GM06990 (cell line): Measurements from ENCODE around the gene MYMK.

Experiments
- DNase-seq: peaks from one replicate; pipeline ENCODE4 v3.0.0-alpha.2; 2011; ENCODE audit not compliant: insufficient read length; ENCODE audit errors: extremely low read depth
- H3K27me3 ChIP-seq: replicated peaks from 2 replicates; pipeline ENCODE4 v1.6.0; 2011; ENCODE audit warnings: low read length; ENCODE audit not compliant: control insufficient read depth, insufficient read depth
- H3K36me3 ChIP-seq: 2 replicates; pipeline ENCODE4 v1.5.1; 2011; ENCODE audit warnings: low read length; ENCODE audit not compliant: control insufficient read depth, insufficient read depth
- H3K4me3 ChIP-seq: replicated peaks from 2 replicates; pipeline ENCODE4 v1.5.1; 2011; ENCODE audit warnings: low read depth, mild to moderate bottlenecking, control low read depth, low read length
- CTCF ChIP-seq: IDR thresholded peaks from 2 replicates; pipeline ENCODE4 v1.5.1; 2011; ENCODE audit warnings: low read length, control low read depth, mild to moderate bottlenecking, inconsistent platforms; ENCODE audit not compliant: insufficient read depth, poor library complexity, severe bottlenecking

MYMK gene

GRCh38 chr9:133518200-133518599 lies 6.6 kb downstream of the MYMK start:
- peaks cover 4% of the 10 kb centered on the region; the same call in 1 of the 2 replicates for H3K27me3 ChIP-seq
- H3K4me3 ChIP-seq, result no peak overlapping the region
- TF ChIP-seq CTCF, result no peak
- H3K36me3 ChIP-seq, result no peaks in the 10 kb centered on the region
- no peak for DNase-seq

- peaks cover 4% of the 10 kb centered on the region; the same call in 1 of the 2 replicates for H3K27me3 ChIP-seq
- TF ChIP-seq CTCF, result no peak
- H3K36me3 ChIP-seq, result no peaks in the 10 kb centered on the region
- H3K4me3 ChIP-seq, result no peak overlapping the region
- DNase-seq, result no peak
Measured at GRCh38 chr9:133517711-133518110, 7.0 kb downstream of the MYMK start.

- Histone ChIP-seq H3K27me3 (peaks cover 4% of the 10 kb centered on the region; the same call in 1 of the 2 replicates), H3K36me3 (no peaks in the 10 kb centered on the region), H3K4me3 (no peak overlapping the region)
- no peak for TF ChIP-seq CTCF
- DNase-seq, result no peak
Measured at GRCh38 chr9:133516961-133517350, 7.8 kb downstream of the MYMK start.

GRCh38 chr9:133516256-133516960 lies 8.4 kb downstream of the MYMK start:
- TF ChIP-seq CTCF, result no peak
- no peaks in the 10 kb centered on the region for H3K36me3 ChIP-seq
- no peak for DNase-seq
- no peak overlapping the region for H3K4me3 ChIP-seq
- peaks cover 4% of the 10 kb centered on the region; the same call in 1 of the 2 replicates for H3K27me3 ChIP-seq

GRCh38 chr9:133515615-133516255 lies 9.0 kb downstream of the MYMK start:
- TF ChIP-seq CTCF, result no peak
- Histone ChIP-seq H3K36me3 (no peaks in the 10 kb centered on the region), H3K4me3 (no peak overlapping the region), H3K27me3 (peaks cover 4% of the 10 kb centered on the region; the same call in 1 of the 2 replicates)
- DNase-seq, result no peak
